ENCODE measurements around the gene ZFP3.

ZFP3 gene

DNA sequence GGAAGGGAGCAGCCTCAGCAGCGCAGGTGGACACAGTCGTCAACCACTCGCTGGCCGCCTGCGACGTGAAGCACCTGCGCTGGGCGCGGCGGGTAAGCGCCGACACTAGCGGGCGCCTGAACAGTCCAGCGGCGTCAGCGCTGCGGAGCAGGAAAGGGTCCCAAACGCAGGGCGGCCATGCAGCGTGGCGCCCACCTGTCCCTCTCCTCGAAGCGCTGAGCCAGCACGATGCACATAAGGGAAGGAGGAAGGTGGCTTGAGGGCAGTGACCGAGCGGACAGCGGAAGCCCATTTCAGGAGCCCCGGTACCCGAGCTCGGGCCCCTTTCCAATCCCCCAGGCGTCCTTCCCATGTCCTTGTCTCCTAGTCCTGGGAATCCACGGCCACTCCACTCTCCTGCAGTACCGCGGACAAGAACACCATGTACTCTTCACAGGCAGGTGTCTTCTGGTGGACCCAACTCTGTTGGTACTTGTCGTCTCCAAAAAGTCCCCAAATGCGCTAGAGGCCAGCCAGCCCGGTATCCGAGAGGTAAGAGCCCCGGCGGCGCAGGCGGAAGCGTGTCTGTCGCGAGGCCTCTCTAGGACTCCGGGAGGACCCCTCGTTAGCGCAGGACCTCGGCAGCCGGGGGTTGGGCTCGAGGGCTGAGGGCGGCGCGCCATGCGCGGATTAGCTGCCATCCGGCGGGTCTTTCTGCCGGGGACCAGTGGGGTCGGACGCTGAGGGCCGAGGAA, 19.0 kb downstream of the ZFP3 start:
- TF ChIP-seq, protein P1, sequence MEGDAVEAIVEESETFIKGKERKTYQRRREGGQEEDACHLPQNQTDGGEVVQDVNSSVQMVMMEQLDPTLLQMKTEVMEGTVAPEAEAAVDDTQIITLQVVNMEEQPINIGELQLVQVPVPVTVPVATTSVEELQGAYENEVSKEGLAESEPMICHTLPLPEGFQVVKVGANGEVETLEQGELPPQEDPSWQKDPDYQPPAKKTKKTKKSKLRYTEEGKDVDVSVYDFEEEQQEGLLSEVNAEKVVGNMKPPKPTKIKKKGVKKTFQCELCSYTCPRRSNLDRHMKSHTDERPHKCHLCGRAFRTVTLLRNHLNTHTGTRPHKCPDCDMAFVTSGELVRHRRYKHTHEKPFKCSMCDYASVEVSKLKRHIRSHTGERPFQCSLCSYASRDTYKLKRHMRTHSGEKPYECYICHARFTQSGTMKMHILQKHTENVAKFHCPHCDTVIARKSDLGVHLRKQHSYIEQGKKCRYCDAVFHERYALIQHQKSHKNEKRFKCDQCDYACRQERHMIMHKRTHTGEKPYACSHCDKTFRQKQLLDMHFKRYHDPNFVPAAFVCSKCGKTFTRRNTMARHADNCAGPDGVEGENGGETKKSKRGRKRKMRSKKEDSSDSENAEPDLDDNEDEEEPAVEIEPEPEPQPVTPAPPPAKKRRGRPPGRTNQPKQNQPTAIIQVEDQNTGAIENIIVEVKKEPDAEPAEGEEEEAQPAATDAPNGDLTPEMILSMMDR (IDR thresholded peaks at IDR 0.05): no peak
- Histone ChIP-seq H3K27me3 (ENCODE audit: control insufficient read depth, insufficient read depth, low read length) (no peaks in the 10 kb centered on the region), H3K4me3 (ENCODE audit: low read depth, low read length) (peak overlapping the region; percentile 13), H3K27ac (no peak overlapping the region), H3K9ac (no peak overlapping the region), H2AFZ (peak overlapping the region; percentile 36), H3K36me3 (ENCODE audit: control insufficient read depth, insufficient read depth, low read length) (peaks cover 4% of the 10 kb centered on the region), H3K4me1 (no peaks in the 10 kb centered on the region), H3K79me2 (no peaks in the 10 kb centered on the region), H3K9me3 (ENCODE audit: control insufficient read depth, low read length) (peaks cover 8% of the 10 kb centered on the region), H3K4me2 (ENCODE audit: low read length) (no peak overlapping the region)

GRCh38 chr17:5099271-5099670, 21.0 kb downstream of the ZFP3 start:
- no peak overlapping the region for H2AFZ ChIP-seq
- TF ChIP-seq, protein P1 (IDR thresholded peaks at IDR 0.05): no peak
- no peaks in the 10 kb centered on the region for H3K36me3 ChIP-seq (ENCODE audit: control insufficient read depth, insufficient read depth, low read length)
- H3K27ac ChIP-seq: no peak overlapping the region
- H3K9ac ChIP-seq: no peak overlapping the region
- no peak overlapping the region for H3K4me2 ChIP-seq (ENCODE audit: low read length)
- no peaks in the 10 kb centered on the region for H3K27me3 ChIP-seq (ENCODE audit: control insufficient read depth, insufficient read depth, low read length)
- no peaks in the 10 kb centered on the region for H3K79me2 ChIP-seq
- H3K4me3 ChIP-seq (ENCODE audit: low read depth, low read length): no peak overlapping the region
- no peaks in the 10 kb centered on the region for H3K4me1 ChIP-seq
- H3K9me3 ChIP-seq (ENCODE audit: control insufficient read depth, low read length): peaks cover 4% of the 10 kb centered on the region

DNA sequence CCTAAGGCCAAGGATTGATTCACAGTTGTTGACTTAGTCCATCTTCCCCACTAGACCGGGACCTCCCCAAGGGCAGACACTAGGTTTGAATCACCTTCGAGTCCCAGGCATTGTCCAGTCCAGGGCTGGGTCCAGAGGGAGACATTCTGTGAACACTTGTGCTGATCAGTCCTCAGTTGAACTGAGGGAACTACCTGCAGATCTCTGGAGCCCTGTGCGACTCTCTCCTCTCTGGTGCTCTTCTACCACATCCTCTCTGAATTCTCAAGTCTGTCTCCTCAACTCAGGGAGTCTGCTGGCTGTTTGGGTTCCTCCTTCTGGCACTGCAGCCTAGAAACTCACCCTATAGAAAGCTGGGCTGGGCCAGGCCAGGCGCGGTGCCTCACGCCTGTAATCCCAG, 22.6 kb downstream of the ZFP3 start:
- Histone ChIP-seq H3K9me3 (ENCODE audit: control insufficient read depth, low read length) (no peaks in the 10 kb centered on the region), H3K27me3 (ENCODE audit: control insufficient read depth, insufficient read depth, low read length) (no peaks in the 10 kb centered on the region), H3K79me2 (no peaks in the 10 kb centered on the region), H3K9ac (no peak overlapping the region), H3K4me2 (ENCODE audit: low read length) (no peak overlapping the region), H3K4me3 (ENCODE audit: low read depth, low read length) (no peak overlapping the region), H3K36me3 (ENCODE audit: control insufficient read depth, insufficient read depth, low read length) (no peaks in the 10 kb centered on the region), H3K4me1 (no peaks in the 10 kb centered on the region), H3K27ac (no peak overlapping the region), H2AFZ (no peak overlapping the region)
- TF ChIP-seq, protein P1 (IDR thresholded peaks at IDR 0.05): no peak

GRCh38 chr17:5110816-5111215, 32.5 kb downstream of the ZFP3 start:
- Histone ChIP-seq H3K4me1 (no peaks in the 10 kb centered on the region), H3K4me3 (ENCODE audit: low read depth, low read length) (peak overlapping the region; percentile 97), H3K9ac (no peak overlapping the region), H3K79me2 (no peaks in the 10 kb centered on the region), H3K9me3 (ENCODE audit: control insufficient read depth, low read length) (no peaks in the 10 kb centered on the region), H3K4me2 (ENCODE audit: low read length) (peak overlapping the region; percentile 100), H2AFZ (peak overlapping the region; percentile 77), H3K27ac (peak overlapping the region; percentile 54), H3K27me3 (ENCODE audit: control insufficient read depth, insufficient read depth, low read length) (peaks cover 3% of the 10 kb centered on the region), H3K36me3 (ENCODE audit: control insufficient read depth, insufficient read depth, low read length) (no peaks in the 10 kb centered on the region)
- TF ChIP-seq, protein P1 (IDR thresholded peaks at IDR 0.05): no peak

All from parathyroid adenoma (tissue), 2 donors.